Renal pelvis (tissue), 4 donors: ENCODE results near the gene MLST8. TPM values are rescaled to one million over a fixed set of nuclear protein-coding genes. Genes with fewer than 3 reads are reported as not detected.

Experiments
- DNase-seq: peaks from one replicate; pipeline ENCODE4 v3.0.0-alpha.2; 2013
- polyA plus RNA-seq, 3 donors: library from polyadenylated mRNA; unstranded; fragments of 120-200 nt; gene quantifications; one replicate each; pipeline ENCODE4 v1.2.1, GENCODE V29; 2013; ENCODE audit not compliant: insufficient read length in 3 of 3

Gene MLST8
- polyA plus RNA-seq, 3 donors, result 48.8 to 57.6 (median 55.2) TPM

DNA sequence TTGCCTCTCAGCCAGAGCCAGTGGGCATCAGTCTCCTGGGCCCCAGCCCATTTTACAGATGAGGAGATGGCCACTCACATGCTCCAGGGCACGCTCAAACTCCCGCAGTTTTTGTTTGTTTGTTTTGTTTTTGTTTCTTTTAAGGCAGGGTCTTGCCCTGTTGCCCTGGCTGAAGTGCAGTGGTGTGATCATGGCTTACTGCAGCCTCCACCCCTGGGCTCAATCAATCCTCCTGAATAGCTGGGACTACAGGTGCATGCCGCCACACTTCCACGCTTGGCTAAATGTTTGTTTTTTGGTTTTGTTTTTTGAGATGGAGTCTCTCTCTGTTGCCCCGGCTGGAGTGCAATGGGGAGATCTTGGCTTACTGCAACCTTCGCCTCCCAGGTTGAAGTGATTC is 21.7 kb downstream of the MLST8 start:
- DNase-seq, result no peak

DNA sequence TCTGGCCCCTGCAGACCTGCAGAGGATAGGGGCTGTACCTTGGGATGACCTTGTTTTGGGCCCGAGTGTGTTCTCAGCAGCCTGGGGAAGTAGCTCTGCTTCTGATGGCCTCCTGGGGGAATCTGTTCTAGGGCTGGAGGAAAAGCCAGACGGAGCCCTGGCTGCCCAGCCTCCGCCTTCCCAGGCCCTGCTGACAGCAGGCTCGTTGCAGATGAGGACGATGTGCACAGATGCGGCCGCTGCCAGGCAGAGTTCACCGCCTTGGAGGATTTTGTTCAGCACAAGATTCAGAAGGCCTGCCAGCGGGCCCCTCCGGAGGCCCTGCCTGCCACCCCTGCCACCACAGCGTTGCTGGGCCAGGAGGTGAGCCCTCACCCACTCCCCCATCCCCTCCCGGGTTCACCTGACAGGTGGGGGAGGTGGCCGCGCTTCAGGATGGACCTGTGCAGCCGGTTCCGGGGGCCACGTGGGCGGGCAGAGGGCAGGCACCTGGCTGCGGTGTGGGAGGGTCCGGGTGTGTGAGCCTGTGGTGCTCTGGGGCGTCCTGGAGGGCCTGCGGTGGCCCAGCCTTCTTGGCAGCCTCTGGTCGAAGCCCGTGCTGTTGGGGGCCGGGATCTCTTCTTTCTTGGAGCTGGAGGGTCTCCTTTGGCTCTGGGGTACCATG is 23.0 kb downstream of the MLST8 start:
- DNase-seq, result no peak

DNA sequence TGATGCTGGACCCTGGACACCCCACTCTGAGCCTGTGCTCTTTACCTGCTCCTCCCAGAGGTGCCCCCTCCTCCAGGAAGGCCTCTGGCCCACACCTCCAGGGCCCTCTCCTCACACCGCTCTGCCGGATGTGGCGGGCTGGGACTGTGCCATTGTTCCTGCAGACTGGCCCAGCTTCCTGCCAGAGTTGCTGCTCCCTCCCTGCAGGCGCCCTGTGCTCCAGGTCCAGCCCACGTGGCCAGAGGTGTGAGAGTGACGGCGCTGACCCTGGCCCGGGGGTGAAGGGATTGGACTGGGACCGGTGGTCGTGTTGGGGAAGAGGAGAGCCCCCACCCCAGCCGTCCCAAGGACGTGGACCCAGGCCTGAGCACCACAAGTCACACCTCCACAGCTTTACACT is 23.8 kb downstream of the MLST8 start:
- no peak for DNase-seq

DNA sequence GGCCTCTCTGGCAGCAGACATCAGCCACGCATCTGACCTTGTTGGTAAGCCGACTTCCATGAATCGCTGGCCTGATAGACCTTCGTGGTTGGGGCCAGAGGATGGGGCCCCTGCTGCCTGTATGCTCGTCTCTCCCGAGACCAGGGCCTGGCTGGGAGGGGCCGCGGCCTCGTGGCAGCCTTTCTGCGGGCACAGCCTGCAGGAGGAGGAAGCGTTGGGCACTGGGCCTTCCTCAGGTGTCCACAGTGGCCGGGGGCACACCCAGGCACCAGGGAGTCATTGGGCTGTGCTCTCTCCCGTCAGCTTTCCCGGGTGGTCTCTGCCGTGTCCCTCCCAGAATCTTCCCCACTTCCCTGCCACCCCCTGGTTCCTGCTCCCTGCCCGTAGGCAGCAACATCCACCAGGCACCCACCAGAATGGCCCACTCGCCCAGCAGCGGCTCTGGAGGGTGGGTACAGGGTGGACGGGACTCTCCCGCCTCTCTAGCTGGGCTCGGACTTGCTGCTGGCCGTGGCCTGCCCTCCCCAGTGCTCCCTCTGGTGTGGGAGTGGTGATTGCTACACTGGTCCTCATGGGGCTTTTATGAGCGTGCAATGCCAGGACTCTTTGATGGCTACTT is 24.5 kb downstream of the MLST8 start:
- DNase-seq, result no peak

DNA sequence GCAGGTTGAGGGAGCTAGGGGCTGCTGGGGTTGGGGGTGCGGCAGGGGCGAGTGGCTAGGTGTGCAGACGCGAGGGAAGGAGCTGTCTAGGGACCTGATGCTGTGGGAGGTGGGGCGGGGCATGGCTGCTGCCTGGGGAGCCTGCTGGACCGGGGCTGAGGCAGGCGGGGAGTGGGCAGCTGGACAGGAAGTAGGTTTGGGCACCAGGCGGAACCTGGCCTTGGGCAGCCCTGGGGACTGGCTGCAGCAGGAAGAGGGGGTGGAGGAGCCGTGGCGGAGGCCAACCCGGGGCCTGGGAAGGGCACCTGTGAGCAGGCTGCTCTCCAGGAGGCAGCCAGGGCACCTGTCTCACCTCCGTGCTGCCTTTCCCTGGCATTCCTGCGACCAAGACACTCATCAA is 25.1 kb downstream of the MLST8 start:
- DNase-seq, result no peak

DNA sequence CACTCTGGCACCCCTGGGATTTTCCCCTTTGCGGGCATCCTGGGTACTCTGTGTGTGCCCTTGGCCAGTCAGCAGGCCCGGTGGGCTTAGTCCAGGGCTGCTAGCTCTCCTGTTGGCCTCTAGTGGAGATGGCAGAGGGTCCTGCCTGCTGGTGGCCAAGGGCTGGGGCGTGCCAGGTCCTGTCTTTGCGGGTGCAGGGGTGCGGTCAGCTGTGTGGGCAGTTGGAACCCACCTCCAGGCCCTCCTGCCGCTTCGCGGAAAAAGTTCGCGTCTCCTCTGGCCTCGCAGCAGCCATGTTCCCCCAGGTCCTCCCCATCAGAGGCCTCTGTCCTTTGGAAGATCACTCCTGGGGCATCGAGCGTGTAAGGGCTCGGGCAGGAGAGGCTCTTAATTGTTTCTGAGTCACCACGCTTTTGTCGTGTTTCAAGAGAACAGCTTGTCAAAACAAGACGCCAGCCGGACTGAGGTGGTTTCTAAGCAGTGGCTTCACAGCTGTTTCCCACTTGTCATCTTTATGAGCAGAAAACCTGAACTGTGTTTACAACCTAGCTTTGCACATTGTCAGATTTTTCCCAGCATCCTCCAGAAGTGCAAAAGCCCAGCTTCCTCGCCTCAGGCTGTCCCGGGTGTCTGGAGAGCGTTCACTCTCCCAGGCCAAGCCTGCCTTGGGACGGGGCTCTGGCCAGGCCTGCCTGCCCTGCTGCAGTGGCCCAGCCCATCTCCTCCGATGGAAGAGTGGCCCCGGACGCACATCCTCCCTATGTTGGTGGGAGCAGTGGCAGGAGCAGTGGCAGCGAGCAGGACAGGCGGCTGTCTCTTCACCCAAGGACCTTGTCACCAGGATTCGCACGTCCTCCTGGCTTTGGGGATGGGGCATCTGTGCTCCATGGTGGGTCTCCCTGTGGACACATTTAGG is 26.0 kb downstream of the MLST8 start:
- DNase-seq, result no peak

DNA sequence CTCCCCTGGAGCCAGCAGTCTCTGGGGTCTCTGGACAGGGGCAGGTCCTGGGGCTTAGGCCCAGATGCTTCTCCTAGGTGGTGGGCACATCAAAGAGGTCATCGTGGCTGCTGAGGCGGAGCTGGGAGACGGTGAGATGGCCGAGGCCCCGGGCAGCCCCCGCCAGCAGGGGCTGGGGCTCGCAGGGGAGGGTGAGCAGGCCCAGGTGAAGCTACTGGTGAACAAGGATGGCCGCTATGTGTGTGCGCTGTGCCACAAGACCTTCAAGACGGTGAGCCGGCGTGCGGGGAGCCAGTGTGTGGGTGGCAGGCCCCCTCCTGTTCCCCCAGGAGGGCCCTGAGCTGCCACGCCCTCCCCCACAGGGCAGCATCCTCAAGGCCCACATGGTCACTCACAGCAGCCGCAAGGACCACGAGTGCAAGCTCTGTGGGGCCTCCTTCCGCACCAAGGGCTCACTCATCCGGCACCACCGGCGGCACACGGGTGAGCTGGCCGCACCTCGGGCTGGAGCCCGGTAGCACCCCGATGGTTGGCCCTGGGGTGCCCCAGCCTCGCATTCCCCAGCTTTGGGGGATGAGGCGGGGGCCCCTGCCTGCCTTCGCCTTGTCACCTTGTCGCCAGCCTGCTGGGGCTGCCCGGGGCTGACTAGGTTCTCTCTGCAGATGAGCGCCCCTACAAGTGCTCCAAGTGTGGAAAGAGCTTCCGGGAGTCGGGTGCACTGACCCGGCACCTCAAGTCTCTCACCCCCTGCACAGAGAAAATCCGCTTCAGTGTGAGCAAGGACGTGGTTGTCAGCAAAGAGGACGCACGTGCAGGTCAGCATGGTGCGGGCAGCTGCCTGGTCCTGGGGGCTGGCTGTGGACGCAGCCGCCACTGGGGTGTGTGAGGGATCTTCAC is 27.1 kb downstream of the MLST8 start:
- DNase-seq, result no peak

DNA sequence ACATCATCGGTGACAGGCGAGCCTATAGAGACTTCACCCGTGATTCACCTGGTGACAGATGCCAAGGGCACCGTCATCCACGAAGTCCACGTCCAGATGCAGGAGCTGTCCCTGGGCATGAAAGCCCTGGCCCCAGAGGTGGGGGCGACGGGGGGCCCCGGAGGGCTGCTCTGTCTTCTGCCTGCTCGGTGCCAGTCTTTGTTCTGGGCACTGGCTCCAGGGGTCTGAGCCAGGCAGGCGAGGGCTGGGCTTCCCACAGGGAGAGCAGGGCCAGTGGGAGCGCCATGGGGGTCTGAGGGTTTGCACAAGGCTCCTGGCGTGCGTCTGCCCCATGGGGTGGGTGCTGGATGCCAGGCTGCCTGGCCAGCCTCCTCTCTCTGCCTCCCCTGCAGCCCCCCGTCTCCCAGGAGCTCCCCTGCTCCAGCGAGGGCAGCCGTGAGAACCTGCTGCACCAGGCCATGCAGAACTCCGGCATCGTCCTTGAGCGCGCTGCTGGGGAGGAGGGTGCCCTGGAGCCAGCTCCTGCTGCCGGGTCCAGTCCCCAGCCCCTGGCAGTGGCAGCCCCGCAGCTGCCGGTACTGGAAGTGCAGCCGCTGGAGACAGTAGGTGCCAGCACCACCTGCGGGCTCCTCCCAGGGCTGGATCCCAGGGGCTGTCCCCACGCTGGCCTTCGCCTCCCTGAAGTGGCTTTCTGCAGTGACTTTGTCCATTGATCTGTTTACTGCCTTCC is 28.0 kb downstream of the MLST8 start:
- DNase-seq, result no peak

DNA sequence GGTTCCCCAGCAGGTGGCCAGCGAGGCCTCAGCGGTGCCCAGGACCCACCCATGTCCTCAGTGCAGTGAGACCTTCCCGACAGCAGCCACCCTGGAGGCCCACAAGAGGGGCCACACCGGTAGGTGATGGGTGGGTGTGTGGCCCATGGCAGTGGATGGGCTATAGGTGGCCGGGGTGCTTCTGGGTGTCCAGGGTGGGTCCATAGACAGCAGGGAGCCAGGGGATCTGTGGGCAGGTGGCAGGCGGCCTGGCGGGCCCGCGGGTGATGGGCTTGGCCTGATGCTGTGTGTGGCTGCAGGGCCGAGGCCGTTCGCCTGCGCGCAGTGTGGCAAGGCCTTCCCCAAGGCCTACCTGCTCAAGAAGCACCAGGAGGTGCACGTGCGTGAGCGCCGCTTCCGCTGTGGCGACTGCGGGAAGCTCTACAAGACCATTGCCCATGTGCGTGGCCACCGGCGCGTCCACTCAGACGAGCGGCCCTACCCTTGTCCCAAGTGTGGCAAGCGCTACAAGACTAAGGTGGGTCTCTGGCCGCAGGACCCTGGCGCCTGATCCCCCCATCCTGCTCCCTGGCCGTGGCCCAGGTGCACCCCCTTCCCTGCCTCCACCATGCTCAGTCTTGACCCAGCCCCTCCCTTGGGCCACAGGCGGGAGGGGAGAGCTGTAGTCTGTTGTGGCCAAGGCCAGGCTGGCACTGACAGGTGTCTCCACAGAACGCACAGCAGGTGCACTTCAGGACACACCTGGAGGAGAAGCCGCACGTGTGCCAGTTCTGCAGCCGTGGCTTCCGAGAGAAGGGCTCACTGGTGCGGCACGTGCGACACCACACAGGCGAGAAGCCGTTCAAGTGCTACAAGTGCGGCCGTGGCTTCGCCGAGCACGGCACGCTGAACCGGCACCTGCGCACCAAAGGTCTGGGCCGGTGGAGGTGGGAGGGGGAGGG is 28.9 kb downstream of the MLST8 start:
- DNase-seq, result no peak

DNA sequence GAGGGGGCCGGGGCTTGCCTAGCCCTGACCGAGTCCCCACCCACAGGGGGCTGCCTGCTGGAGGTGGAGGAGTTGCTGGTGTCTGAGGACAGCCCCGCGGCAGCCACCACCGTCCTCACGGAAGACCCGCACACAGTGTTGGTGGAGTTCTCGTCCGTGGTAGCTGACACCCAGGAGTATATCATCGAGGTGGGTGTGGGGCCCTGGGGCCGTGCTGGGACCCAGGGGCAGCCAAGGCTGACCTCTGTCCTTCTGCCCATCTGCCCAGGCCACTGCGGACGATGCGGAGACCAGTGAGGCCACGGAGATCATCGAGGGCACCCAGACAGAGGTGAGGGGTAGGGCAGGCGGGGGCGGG is 29.5 kb downstream of the MLST8 start:
- DNase-seq, result no peak

DNA sequence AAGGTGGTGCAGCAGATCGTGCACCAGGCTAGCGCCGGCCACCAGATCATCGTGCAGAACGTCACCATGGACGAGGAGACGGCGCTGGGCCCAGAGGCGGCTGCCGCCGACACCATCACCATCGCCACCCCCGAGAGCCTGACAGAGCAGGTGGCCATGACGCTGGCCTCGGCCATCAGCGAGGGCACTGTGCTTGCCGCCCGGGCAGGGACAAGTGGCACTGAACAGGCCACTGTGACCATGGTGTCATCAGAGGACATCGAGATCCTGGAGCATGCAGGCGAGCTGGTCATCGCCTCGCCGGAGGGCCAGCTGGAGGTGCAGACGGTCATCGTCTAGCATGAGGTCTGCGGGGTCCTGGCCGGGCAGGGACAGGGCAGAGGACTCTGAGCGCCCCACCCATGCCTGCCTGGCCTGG is 30.0 kb downstream of the MLST8 start:
- DNase-seq, result no peak

DNA sequence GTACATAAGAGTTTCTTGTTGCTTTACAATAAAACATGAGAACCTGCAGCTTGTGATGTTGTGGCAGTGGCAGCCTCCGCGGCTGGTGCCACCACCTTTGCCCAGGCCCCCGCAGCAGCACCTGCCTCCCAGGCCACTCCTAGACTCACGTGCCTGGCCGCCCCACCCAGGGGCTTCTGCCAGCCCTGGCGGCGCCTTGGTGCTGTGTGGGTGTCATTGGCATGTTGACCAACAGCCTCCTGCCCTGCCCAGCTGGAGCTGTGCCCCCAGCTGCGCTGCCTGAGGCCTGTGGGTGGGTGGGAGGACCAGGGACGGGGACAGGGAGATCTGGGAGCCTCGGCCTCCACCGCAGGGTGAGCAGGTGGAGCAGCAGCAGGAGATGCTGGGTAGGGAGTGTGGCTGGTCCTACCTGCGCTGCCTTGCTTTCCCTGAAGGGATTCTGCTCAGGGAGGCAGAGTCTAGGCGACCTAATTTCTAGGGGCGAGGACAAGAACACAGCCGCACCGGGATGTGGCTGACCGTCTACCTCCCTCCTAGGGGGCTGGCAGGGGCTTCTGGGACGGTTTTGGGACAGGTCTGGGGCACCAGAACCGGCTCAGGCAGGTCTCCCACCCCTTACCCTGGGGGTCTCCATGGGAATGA is 30.6 kb downstream of the MLST8 start:
- no peak for DNase-seq

DNA sequence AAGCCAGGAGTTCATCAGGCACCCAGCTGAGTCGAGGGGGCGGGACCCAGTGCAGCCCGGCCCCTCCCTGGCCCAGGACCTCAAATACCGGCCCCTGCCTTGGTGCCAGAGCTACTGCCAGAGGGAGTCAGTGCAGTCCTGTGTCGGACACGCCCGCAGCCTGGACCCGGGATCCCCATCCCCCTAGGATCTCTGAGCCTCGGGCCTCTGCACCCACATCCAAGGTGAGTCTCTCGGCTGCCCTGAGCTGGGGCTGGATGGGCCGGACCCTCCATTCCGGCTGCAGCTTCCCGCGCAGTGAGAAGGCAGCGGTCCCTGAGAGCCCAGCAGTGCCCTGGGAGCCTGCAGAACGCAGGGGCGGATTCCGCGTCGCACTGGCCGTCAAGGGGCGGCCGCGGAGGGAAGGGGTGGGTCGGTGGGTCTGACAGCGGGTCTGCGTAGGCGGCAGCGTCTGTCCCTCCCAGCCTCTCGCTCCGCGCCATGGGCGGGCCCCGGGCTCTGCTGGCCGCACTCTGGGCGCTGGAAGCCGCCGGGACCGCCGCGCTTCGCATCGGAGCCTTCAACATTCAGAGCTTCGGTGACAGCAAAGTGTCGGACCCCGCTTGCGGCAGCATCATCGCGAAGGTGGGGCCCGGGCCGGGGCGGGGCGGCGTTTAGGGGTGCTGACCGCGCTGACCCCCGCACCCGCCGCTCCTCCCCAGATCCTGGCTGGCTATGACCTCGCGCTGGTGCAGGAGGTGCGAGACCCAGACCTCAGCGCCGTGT is 31.3 kb downstream of the MLST8 start, which contains the start of gene DNASE1L2:
DNASE1L2 (plus strand) TSS at position 108 of the 765 bp plus-strand sequence; CDS start at position 481, 373 bp downstream.
- DNase-seq, result no peak

DNA sequence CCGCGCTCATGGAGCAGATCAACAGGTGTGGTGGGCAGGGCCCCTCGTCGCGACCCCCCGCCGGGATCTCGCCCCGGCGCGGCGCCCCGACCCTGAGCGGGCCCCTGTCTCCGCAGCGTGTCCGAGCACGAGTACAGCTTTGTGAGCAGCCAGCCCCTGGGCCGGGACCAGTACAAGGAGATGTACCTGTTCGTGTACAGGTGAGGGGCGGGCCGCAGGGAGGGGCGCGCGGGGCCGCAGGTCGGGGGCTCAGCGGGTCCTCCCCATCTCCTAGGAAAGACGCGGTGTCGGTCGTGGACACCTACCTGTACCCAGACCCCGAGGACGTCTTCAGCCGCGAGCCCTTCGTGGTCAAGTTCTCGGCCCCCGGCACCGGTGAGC is 31.8 kb downstream of the MLST8 start:
- DNase-seq, result no peak

DNA sequence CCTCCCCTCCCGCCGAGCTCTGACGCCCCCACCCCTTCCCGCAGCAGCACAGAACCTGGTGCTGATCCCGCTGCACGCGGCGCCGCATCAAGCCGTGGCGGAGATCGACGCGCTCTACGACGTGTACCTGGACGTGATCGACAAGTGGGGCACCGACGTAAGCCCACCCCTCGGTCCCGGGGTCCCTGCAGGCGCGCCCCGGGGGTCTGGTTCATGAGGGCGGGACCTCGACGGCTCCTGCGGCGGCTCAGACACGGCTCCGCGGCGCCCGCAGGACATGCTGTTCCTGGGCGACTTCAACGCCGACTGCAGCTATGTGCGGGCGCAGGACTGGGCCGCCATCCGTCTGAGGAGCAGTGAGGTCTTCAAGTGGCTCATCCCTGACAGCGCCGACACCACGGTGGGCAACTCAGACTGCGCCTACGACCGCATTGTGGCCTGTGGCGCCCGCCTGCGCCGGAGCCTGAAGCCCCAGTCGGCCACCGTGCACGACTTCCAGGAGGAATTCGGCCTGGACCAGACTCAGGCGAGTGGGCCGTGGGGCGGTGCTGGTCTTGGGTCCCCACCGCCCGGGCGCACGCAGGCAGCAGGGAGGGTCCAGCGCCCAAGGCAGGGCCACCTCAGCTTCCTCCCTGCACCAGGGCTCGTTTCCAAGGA is 32.4 kb downstream of the MLST8 start:
- no peak for DNase-seq

DNA sequence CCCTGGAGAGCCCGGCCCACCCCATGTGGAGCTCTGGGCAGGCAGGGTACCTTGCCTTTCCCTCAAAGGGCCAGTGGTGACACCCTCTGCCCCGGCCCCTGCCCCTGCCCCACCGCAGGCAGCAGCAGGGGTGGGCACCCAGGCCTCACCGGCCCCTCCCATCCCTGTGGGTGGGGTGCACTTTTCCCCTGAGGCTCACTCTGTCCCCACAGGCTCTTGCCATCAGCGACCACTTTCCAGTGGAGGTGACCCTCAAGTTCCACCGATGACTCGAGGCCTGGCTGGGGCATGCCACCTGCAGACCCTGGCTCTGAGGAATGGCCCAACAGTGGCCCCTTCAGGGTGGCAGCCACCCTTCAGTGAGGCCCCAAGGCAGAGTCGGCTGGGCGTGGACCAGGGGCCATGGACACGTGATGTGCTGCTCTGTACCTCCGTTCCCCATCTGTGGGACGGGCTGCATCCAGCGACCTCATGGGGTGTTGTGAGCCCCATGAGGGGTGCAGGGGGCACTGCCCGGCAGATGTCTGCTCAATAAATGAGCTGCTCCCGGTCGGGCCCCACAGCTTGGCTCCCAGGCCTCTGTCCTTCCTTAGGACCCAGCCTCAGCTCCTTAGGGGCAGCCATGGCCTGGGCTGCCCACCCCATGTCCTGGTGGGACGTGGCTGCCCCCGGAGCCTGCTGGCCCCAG is 33.0 kb downstream of the MLST8 start:
- no peak for DNase-seq
